Measurements from ENCODE around the gene CDK5RAP3.

DNA sequence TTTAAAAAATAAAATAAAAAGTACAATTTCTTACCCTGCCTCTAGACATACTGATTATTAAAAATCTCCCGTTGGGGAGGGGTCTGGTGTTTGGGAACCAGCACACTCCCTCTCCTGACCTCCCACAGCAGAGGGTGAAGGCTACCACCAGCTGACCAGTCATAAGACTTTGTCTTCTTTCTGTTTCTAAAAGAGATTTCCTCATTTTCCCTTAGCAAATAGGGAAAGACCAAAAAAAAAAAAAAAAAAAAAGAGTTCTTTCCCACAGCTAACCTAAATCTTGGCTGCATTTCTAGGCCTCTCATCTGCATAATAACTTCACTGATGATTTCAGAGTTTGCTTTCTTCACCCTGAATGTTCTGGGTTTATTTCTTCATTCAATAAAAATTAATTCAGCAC is 30.3 kb downstream of the CDK5RAP3 start:
- TF ChIP-seq, protein P1, sequence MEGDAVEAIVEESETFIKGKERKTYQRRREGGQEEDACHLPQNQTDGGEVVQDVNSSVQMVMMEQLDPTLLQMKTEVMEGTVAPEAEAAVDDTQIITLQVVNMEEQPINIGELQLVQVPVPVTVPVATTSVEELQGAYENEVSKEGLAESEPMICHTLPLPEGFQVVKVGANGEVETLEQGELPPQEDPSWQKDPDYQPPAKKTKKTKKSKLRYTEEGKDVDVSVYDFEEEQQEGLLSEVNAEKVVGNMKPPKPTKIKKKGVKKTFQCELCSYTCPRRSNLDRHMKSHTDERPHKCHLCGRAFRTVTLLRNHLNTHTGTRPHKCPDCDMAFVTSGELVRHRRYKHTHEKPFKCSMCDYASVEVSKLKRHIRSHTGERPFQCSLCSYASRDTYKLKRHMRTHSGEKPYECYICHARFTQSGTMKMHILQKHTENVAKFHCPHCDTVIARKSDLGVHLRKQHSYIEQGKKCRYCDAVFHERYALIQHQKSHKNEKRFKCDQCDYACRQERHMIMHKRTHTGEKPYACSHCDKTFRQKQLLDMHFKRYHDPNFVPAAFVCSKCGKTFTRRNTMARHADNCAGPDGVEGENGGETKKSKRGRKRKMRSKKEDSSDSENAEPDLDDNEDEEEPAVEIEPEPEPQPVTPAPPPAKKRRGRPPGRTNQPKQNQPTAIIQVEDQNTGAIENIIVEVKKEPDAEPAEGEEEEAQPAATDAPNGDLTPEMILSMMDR (IDR thresholded peaks at IDR 0.05), result no peak
- no peak for TF ChIP-seq POLR2A (IDR thresholded peaks at IDR 0.05)
- no peak for TF ChIP-seq EP300 (IDR thresholded peaks at IDR 0.05)

All from upper lobe of left lung (tissue), 4 donors.